WTC11 (cell line): Measurements from ENCODE around the gene ANXA5.

Source experiments
- ELF4 ChIP-seq: sonication (generic); formaldehyde crosslinking; IDR thresholded peaks from 2 replicates; pipeline ENCODE4 v1.8.1; 2022; ENCODE audit warnings: low read depth, mild to moderate bottlenecking, moderate library complexity, missing genetic modification reagents
- TF ChIP-seq, protein P1 (sequence below): sonication (generic); formaldehyde crosslinking; IDR thresholded peaks from 2 replicates; pipeline ENCODE4 v1.8.0; 2023; ENCODE audit warnings: missing genetic modification reagents, mild to moderate bottlenecking, borderline replicate concordance

DNA sequence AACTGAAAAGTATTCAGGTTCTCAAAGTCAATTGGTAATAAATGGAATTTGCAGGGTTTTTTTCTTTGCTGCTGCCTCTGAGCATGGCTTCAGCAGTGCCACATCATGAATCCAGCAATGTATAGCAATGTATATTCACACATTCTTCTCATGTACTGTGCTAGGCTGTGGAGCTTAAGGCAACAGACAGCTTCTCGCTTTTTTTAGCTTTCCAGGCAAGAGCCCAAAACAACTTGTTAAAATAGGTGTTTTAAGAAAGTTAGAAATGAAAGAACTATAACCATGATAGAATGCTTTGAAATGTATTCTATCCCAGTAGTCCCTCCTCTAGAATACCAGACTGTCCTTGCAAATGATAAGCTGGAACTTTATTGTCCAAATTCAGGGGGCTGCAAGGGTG lies 37.8 kb upstream of the ANXA5 start:
- TF ChIP-seq ELF4 (CRISPR knock-in tag): no peak
- TF ChIP-seq, protein P1, sequence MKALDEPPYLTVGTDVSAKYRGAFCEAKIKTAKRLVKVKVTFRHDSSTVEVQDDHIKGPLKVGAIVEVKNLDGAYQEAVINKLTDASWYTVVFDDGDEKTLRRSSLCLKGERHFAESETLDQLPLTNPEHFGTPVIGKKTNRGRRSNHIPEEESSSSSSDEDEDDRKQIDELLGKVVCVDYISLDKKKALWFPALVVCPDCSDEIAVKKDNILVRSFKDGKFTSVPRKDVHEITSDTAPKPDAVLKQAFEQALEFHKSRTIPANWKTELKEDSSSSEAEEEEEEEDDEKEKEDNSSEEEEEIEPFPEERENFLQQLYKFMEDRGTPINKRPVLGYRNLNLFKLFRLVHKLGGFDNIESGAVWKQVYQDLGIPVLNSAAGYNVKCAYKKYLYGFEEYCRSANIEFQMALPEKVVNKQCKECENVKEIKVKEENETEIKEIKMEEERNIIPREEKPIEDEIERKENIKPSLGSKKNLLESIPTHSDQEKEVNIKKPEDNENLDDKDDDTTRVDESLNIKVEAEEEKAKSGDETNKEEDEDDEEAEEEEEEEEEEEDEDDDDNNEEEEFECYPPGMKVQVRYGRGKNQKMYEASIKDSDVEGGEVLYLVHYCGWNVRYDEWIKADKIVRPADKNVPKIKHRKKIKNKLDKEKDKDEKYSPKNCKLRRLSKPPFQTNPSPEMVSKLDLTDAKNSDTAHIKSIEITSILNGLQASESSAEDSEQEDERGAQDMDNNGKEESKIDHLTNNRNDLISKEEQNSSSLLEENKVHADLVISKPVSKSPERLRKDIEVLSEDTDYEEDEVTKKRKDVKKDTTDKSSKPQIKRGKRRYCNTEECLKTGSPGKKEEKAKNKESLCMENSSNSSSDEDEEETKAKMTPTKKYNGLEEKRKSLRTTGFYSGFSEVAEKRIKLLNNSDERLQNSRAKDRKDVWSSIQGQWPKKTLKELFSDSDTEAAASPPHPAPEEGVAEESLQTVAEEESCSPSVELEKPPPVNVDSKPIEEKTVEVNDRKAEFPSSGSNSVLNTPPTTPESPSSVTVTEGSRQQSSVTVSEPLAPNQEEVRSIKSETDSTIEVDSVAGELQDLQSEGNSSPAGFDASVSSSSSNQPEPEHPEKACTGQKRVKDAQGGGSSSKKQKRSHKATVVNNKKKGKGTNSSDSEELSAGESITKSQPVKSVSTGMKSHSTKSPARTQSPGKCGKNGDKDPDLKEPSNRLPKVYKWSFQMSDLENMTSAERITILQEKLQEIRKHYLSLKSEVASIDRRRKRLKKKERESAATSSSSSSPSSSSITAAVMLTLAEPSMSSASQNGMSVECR: no peak
